ENCODE results near the gene RAVER1. TPM values are rescaled to one million over a fixed set of nuclear protein-coding genes. Genes with fewer than 3 reads are reported as not detected.

Gene RAVER1
- total and polyA plus RNA-seq, 9 of the 15 experiments (the other 6 are each of a cell fraction or from before 2014, with no cell fraction given): 0.06 to 113 (median 7.0) TPM

GRCh38 chr19:10286803-10287737, 46.3 kb downstream of the RAVER1 start, which contains the start of gene ICAM4 (continued):
- TF ChIP-seq ZNF280A (IDR thresholded peaks at IDR 0.05; ENCODE audit: low read depth, partially characterized antibody) (no peak), GATAD2B (IDR thresholded peaks at IDR 0.05; ENCODE audit: borderline replicate concordance) (no peak; the same call in 1 of the 2 replicates), SUPT5H (IDR thresholded peaks at IDR 0.05) (peak; percentile 62), ZNF224 (CRISPR knock-in tag; IDR thresholded peaks at IDR 0.05) (no peak), ZBED1 (IDR thresholded peaks at IDR 0.05) (peak; percentile 31; the same call in 1 of the 2 replicates), ZNF699 (CRISPR knock-in tag; IDR thresholded peaks at IDR 0.05; ENCODE audit: insufficient replicate concordance) (no peak), NCOA4 (IDR thresholded peaks at IDR 0.05; ENCODE audit: partially characterized antibody) (no peak), CCAR2 (IDR thresholded peaks at IDR 0.05; ENCODE audit: low read depth, low read length) (no peak), ARID3A (IDR thresholded peaks at IDR 0.05; ENCODE audit: borderline replicate concordance, low read depth, low read length) (no peak), ZNF668 (CRISPR knock-in tag; IDR thresholded peaks at IDR 0.05) (no peak), TFAM (CRISPR knock-in tag; conservative IDR thresholded peaks at IDR 0.05) (no peak), HOXB6 (CRISPR knock-in tag; IDR thresholded peaks at IDR 0.05; ENCODE audit: borderline replicate concordance) (no peak; the same call in 1 of the 2 replicates), PTBP1 (IDR thresholded peaks at IDR 0.05; ENCODE audit: low read depth, low read length) (no peak), PML (IDR thresholded peaks at IDR 0.05; ENCODE audit: low read length) (no peak; the same call in none of the 2 replicates)

Measured in K562 (cell line).